Ascending aorta (tissue), 2 donors: Measurements from ENCODE around the gene LMNA. TPM values are rescaled to one million over a fixed set of nuclear protein-coding genes. Genes with fewer than 3 reads are reported as not detected.
"Not testable (repeated sequence)": the region's sequence is repeated elsewhere in the genome, so short reads cannot be mapped to it uniquely, and the experiment has no call there.

Experiments
- DNase-seq, 2 donors: peaks; one replicate each; pipeline ENCODE4 v3.0.0-alpha.2; 2019; ENCODE audit warnings: low spot score in 2 of 2
- H3K27ac ChIP-seq, 2 donors: fragments of 200-600 bp; sonication (generic); one replicate each; pipeline ENCODE4 v1.5.1; 2016 to 2017; ENCODE audit warnings: mild to moderate bottlenecking in 1 of 2
- H3K27me3 ChIP-seq: fragments of 200-600 bp; sonication (generic); one replicate; pipeline ENCODE4 v1.5.1; 2017
- H3K36me3 ChIP-seq, 2 donors: fragments of 200-600 bp; sonication (generic); one replicate each; pipeline ENCODE4 v1.5.1; 2016
- H3K4me1 ChIP-seq, 2 donors: fragments of 200-600 bp; sonication (generic); one replicate each; pipeline ENCODE4 v1.5.1; 2016 to 2017; ENCODE audit warnings: mild to moderate bottlenecking in 1 of 2
- H3K4me3 ChIP-seq, 2 donors: fragments of 200-600 bp; sonication (generic); one replicate each; pipeline ENCODE4 v1.5.1; 2016 to 2017; ENCODE audit warnings: mild to moderate bottlenecking in 1 of 2
- H3K9me3 ChIP-seq, 2 donors: fragments of 200-600 bp; sonication (generic); one replicate each; pipeline ENCODE4 v1.5.1; 2016
- intact Hi-C: fragments of 100-400 bp; cut with DNase I; formaldehyde crosslinking; loops from one replicate; pipeline ENCODE4 v1.15.1; 2023
- total RNA-seq: library from RNA; depleted of rRNA; stranded (reverse); fragments of >200 nt; gene quantifications from one replicate; pipeline ENCODE4 v1.1.0, GENCODE V29; 2016
- TF ChIP-seq, protein P1 (sequence below), 3 experiments: fragments of 200-600 bp in 2 of 3; fragments of 450-650 bp in 1 of 3; sonication (generic) in 2 of 3; IDR thresholded peaks; one replicate each; pipeline ENCODE4 v1.5.1; 2016 to 2019; ENCODE audit warnings: antibody characterized with exemption in 3 of 3, mild to moderate bottlenecking in 1 of 3, moderate library complexity in 1 of 3

Gene LMNA
- total RNA-seq, 1 donor from 2014 or later, result 783 TPM

DNA sequence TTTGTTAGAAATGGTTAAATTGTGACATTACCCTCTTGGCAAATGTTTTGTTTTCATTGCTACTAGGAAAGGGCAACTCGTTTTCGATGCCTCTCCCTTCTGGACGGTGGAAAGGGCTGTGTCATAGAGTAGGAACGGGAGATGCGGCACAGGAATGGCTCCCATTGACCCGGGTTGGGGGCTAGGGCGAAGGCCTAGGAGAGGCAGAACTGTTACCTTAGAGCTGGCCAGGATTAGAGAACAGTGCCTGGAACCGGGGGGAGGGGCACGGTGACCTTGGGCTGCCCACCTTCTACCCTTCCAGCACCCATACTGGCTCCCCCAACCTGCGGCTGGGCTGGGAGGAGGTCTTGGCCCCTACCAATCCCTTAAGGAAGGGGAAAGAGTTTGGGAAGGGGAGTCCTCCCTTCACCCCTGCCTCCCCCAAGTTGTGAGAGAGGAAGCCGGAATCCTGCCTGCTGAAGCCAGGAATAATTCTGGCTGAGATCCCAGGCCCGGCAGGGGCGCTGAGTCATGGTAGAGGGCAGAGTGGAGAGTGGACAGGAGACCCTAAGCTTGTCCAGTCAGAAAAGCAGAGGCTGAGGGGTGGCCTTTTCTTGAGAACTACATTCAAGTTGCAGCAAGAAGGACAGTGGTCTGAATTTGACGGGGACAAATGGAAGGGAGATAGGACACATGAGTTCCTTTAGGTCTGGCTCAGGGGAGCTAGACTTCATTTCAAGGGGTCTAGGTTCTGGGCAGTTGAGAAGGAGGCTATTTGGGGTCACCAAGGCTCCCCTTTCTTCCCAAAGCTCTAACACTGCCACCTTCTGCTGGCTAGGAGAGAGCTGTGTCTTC is 8.2 kb downstream of the LMNA start:
- peaks cover 45 to 82% of the 10 kb centered on the region in 2 donors for H3K4me1 ChIP-seq
- TF ChIP-seq, protein P1, sequence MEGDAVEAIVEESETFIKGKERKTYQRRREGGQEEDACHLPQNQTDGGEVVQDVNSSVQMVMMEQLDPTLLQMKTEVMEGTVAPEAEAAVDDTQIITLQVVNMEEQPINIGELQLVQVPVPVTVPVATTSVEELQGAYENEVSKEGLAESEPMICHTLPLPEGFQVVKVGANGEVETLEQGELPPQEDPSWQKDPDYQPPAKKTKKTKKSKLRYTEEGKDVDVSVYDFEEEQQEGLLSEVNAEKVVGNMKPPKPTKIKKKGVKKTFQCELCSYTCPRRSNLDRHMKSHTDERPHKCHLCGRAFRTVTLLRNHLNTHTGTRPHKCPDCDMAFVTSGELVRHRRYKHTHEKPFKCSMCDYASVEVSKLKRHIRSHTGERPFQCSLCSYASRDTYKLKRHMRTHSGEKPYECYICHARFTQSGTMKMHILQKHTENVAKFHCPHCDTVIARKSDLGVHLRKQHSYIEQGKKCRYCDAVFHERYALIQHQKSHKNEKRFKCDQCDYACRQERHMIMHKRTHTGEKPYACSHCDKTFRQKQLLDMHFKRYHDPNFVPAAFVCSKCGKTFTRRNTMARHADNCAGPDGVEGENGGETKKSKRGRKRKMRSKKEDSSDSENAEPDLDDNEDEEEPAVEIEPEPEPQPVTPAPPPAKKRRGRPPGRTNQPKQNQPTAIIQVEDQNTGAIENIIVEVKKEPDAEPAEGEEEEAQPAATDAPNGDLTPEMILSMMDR (IDR thresholded peaks at IDR 0.05), result no peak
- no peaks in the 10 kb centered on the region for H3K9me3 ChIP-seq
- no peaks in the 10 kb centered on the region for H3K27me3 ChIP-seq
- DNase-seq, result peak; percentile 71 to 96
- intact Hi-C loops, result loop anchor here (1.0 to 10.0 kb wide), 4 partner anchors 8 to 622 kb away; partner anchors contain the start of genes LMNA, MEF2D and MRPL24
- H3K27ac ChIP-seq, result peak overlapping the region; percentile 97
- H3K4me3 ChIP-seq, result peak overlapping the region; percentile 93 to 100
- peaks cover 0 to 12% of the 10 kb centered on the region in 2 donors for H3K36me3 ChIP-seq

DNA sequence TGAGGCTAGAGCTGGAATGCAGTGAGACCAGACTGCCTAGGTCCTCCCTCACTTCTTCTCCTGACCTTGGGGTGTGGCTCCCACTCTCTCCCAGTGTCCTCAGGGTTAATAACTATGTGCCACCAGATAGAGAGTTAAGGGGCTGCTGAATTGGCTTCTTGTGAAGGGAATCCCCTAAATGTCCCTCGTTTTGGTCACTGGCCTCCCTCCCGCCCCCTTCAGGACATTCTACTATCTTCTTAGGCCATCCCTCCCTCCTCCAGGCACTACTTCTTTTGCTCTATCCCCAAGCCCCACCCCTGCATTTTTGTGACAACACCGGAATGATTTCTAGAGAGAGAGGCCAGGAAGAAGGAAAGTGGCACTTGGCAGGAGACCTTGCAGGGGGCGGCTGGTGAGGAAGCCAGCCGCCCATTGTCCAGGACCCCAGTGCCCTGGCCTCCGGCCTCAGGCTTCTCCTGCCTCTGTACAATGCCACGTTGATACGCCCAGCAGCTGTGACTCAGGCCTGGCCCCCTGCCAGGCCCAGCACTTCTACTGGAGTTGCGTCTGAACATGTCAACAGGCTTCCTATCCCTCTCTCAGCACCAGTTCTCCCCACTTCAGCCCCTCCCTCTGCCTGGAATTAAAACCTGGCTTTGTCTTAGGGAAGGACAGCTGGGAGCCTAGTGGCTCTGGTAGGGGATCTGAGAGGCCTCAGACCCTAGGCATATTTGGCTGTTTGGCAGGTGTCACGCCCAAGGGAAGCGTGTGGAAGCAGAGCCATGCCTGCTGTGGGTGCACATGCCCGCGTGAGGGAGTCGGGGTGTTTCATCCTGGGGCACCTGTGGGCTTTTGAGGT is 9.1 kb downstream of the LMNA start:
- Histone ChIP-seq H3K9me3 (no peaks in the 10 kb centered on the region), H3K27ac (peak overlapping the region; percentile 97), H3K36me3 (peaks cover 0 to 13% of the 10 kb centered on the region in 2 donors), H3K4me3 (peak overlapping the region; percentile 93 to 100), H3K4me1 (peaks cover 53 to 88% of the 10 kb centered on the region in 2 donors), H3K27me3 (no peaks in the 10 kb centered on the region)
- DNase-seq, result peak; percentile 96 to 99
- TF ChIP-seq, protein P1 (IDR thresholded peaks at IDR 0.05), result peak in 1 of 3 experiments; percentile 13
- intact Hi-C loops, result loop anchor here (1.0 to 10.0 kb wide), 4 partner anchors 9 to 621 kb away; partner anchors contain the start of genes LMNA, MEF2D and MRPL24

DNA sequence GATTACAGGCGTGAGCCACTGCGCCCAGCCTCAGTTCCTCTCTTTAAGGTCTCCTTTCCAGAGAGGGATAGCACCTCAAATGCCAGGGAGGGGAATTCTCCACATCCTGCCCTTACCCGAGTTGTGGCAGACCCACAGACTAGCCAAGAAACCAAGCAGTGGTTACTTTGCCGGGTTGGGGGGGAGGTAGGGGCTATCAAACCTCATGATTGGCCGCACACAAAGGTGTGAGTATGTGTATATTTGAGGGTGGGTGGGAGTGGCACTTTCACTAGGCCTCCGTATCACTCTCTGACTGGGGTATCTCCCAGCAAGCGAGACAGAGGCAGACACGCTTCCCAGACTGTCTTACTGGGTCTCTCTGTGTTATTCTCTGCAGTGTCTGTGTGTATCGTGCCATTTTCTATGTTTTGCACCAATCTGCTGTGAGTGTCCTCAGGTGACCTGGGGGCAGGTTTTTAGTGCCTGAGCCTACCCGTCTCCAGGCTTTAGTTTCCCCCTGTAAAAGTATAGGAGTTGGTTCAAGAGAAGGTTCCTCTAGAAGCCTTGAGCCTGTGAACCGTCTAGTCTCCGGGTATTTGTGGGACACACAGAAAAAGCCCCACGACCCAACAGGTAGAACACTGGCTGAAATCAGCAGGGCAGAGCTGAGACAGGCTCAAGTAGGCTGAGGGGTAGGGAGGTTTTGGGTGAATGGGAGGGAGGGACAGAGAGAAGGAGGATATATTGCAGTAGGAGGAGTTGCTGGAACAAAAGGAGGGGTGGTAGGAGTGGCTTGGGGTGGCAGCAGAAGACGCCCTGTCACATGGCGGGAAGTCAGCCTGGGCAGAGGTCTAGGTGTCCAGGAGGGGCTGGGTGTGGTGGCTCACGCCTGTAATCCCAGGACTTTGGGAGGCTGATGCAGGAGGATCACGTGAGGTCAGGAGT is 10.3 kb downstream of the LMNA start:
- Histone ChIP-seq H3K27me3 (no peaks in the 10 kb centered on the region), H3K4me3 (peak overlapping the region; percentile 93 to 100), H3K9me3 (no peaks in the 10 kb centered on the region), H3K4me1 (peaks cover 54 to 85% of the 10 kb centered on the region in 2 donors), H3K27ac (peak overlapping the region; percentile 97), H3K36me3 (peaks cover 0 to 11% of the 10 kb centered on the region in 2 donors)
- TF ChIP-seq, protein P1 (IDR thresholded peaks at IDR 0.05), result no peak
- DNase-seq, result no peak
- intact Hi-C loops, result loop anchor here (10.0 kb wide), 2 partner anchors 380 to 620 kb away; partner anchors contain the start of genes MEF2D and MRPL24

DNA sequence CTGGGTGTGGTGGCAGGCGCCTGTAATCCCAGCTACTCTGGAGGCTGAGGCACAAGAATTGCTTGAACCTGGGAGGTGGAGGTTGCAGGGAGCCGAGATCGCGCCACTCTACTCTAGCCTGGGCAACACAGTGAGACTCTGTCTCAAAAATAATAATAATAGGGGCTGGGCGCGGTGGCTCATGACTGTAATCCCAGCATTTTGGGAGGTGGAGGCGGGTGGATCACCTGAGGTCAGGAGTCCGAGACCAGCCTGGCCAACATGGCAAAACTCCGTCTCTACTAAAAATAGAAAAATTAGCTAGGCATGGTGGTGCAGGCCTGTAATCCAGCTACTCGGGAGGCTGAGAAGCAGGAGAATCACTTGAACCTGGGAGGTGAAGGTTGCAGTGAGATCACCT is 11.0 kb downstream of the LMNA start:
- intact Hi-C loops, result loop anchor here (10.0 kb wide), 2 partner anchors 379 to 619 kb away; partner anchors contain the start of genes MEF2D and MRPL24
- Histone ChIP-seq H3K4me1 (peaks cover 49 to 83% of the 10 kb centered on the region in 2 donors), H3K27ac (peak overlapping the region; percentile 97), H3K4me3 (peak overlapping the region; percentile 93 to 100)
- H3K27me3 ChIP-seq, H3K9me3 ChIP-seq, H3K36me3 ChIP-seq: not testable (repeated sequence)
- DNase-seq, result peak in 1 of 2 donors; percentile 72

DNA sequence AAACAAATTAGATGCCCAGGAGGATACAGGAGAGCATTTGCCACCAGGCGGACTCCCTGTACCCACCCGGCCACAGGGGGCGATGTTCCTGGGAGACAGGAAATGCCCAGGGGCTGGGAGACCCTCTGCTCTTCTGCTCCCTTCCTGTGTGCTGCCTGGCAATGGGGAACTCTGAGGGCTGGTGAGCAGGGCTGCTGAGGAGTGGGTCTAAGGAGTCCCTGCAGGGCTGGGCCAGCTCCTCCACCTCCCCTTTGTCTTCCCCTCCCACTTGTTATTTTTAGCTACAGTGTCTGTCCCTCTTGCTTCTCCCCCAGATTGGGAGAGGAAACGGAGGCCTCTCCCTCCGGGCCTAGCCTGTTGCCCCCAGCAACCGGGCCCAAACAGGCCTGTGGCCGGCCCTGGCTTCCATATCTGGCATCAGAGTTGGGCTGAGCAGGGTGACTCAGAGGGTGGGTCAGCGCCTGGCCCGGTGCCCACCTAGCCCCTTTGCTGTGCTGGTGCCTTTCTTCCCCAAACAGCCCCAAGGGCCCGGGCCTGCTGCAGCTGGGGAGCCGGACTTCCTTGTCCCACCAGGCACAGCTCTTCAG is 11.6 kb downstream of the LMNA start:
- Histone ChIP-seq H3K36me3 (peaks cover 8 to 12% of the 10 kb centered on the region in 2 donors), H3K4me1 (peaks cover 47 to 80% of the 10 kb centered on the region in 2 donors), H3K9me3 (no peaks in the 10 kb centered on the region), H3K27me3 (no peaks in the 10 kb centered on the region), H3K27ac (peak overlapping the region; percentile 97), H3K4me3 (peak overlapping the region; percentile 93 to 100)
- TF ChIP-seq, protein P1 (IDR thresholded peaks at IDR 0.05), result peak; percentile 28 to 53 (median 33)
- intact Hi-C loops, result loop anchor here (10.0 kb wide), 2 partner anchors 379 to 619 kb away; partner anchors contain the start of genes MEF2D and MRPL24
- peak; percentile 91 to 99 for DNase-seq
